Midbrain (tissue), 1 donor: ENCODE measurements around the gene SCG3.
"Not testable (repeated sequence)": the region's sequence is repeated elsewhere in the genome, so short reads cannot be mapped to it uniquely, and the experiment has no call there.

Experiments
- DNase-seq: peaks from one replicate; lab custom pipeline; 2025; lab: John Stamatoyannopoulos, UW

Gene SCG3

DNA sequence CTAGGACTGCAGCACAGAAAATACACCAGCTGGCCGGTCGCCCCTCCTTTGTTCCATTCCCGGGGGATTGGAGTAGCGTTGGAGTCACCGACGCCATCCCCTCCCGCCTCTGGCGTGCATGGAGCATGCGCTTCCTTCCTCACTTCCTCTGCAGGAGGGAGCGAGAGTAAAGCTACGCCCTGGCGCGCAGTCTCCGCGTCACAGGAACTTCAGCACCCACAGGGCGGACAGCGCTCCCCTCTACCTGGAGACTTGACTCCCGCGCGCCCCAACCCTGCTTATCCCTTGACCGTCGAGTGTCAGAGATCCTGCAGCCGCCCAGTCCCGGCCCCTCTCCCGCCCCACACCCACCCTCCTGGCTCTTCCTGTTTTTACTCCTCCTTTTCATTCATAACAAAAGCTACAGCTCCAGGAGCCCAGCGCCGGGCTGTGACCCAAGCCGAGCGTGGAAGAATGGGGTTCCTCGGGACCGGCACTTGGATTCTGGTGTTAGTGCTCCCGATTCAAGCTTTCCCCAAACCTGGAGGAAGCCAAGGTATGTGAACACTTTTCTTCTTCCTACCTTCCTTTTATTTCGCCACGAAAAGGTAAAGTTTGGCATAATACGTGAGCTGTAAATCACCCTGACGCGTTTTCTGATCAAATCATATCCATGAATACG, at the start of gene SCG3:
Gene SCG3, plus strand, starts transcription at position 201 of the 661 bp plus-strand sequence. Its CDS starts 253 bp downstream, at position 454.
- DNase-seq: peak; percentile 86

DNA sequence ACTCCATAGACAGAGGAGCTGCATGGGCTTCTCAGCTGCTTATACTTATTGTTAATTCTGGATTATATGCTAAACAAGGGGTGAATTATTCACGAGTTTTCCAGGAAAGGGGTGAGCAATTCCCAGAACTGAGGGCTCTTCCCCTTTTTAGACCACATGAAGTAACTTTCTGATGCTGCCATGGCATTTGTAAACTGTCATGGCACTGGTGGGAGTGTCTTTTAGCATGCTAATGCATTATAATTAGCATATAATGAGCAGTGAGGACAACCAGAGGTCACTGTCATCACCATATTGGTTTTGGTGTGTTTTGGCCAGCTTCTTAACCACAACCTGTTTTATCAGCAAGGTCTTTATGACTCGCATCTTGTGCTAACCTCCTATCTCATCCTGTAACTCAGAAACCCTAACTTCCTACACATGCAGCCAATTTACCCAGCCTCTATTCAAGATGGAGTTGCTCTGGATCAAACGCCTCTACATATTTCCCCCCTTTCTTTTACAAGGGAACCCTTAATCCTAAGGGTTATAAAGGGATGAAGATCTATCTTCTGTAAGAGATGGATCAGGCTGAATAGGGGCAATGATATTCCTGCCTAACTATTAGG, 46.6 kb upstream of the SCG3 start:
- DNase-seq: no peak

GRCh38 chr15:51641490-51642130, 39.7 kb upstream of the SCG3 start:
- no peak for DNase-seq

DNA sequence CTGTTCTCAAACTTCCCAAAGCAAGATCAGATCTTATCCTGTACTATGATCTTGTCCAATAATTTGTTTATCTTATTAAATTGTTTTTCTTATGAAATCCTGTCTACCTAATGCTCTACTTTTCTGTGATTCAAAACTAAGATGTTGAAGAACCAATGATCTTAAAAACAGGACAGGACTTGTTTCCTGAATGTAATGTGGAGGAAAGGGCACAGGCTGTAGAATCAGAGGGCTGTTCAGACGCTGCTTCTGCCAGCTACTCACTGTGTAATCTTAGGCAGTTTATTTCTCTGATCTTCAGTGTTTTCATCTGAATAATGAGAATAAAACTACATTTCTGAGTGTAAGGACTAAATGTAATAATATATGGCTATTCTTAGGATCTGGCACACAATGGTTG, 38.6 kb upstream of the SCG3 start:
- no peak for DNase-seq

- peak; percentile 46 for DNase-seq
Measured at GRCh38 chr15:51647128-51647562, 34.2 kb upstream of the SCG3 start.

DNA sequence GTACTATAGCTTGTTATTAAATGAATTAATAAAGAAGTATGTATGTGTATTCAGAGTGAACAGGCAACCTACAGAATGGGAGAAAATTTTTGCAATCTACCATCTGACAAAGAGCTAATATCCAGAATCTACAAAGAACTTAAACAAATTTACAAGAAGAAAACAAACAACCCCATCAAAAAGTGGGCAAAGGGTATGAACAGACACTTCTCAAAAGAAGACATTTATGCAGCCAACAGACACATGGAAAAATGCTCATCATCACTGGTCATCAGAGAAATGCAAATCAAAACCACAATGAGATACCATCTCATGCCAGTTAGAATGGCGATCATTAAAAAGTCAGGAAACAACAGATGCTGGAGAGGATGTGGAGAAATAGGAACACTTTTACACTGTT, 33.2 kb upstream of the SCG3 start:
- DNase-seq: not testable (repeated sequence)

GRCh38 chr15:51648643-51649042, 32.7 kb upstream of the SCG3 start:
- not testable (repeated sequence) for DNase-seq

DNA sequence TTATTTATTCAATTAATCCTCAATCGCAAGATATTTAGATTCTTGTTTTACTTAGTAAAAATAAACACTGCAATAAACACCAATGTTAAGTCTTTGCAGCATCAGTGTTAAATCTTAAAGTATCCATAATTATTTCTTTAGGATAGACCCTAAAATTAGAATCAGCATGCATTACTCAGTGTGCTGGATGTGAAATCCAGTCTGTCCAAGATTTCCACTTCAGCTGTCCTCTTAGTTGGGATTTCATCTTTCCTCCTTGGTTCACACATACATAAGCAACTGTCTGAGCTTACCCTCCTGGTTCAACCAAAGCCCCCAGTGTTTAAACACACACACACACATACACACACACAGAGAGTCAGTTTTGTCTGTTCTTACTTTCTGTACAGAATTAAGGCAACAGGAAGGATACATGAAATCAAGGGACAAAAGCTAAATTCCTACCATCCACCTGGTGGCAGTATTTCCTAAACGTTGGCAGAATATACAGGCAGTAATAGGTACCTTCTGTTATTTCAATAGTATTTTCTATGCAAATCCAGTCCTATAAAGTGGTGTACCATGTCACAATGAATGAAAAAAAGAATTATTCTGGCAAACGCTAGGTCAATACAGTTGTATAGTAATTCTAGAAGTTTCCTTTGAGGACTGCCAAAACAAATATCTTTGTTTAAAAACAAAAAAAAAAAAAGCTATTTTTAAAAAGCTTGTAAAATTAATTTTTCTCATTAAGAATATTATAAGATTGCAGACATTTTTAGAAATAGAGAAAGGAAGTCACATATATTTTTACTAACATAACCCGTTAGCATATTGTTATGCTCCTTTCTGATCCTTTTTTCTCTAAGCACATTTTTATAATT, 31.4 kb upstream of the SCG3 start:
- DNase-seq: peak; percentile 86

DNA sequence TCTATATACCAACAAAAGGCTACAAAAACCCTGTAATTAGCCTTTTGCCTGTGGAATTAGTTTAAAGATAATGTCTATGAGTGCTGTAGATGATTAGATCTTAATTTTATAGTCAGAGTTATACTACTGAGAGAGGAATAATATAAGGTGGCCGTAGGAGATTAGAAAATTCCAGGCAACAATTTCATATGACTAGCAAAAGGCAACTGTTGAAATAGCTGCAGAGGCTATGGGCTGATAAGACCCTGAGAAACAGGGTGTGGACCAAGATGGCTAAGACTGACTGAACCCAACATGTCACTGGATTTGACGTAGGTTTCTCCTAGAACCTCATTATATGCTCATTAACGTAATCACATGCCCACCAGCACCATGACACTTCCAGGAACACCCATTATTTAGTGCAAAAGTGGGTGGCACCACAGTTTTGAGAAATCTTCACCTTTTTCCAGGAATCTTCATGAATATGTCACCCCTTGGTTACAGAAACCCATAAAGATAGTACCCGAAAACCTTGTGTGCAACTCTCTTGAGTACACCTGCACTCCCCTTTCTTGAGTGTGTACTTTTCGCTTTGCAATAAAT, 29.1 kb upstream of the SCG3 start:
- no peak for DNase-seq

DNA sequence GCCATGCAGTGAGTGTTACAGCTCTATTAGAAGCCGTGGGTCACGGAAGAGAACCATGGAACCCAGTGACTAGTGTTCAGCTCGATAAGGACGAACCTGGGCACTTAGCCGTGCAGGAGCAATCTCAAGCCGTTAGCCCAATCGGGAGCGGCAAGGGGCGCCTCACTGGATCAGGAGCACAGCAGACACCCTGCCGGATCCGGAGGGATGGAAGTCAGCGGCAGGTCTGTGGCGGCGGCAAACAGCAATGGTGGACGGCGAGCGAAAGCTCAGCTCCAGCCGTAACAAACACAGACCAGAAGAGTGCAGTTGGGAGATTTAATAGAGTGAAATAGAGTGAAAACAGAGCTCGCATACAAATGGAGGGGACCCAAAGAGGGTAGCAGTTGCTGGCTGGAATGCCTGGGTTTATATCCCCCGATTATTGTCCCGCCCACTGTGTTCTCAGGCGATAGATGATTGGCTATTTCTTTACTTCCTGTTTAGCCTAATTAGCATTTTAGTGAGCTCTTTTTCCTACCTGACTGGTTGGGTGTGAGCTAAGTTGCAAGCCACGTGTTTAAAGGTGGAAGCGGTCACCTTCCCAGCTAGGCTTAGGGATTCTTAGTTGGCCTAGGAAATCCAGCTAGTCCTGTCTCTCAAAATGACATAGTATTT, 25.8 kb upstream of the SCG3 start:
- not testable (repeated sequence) for DNase-seq

DNA sequence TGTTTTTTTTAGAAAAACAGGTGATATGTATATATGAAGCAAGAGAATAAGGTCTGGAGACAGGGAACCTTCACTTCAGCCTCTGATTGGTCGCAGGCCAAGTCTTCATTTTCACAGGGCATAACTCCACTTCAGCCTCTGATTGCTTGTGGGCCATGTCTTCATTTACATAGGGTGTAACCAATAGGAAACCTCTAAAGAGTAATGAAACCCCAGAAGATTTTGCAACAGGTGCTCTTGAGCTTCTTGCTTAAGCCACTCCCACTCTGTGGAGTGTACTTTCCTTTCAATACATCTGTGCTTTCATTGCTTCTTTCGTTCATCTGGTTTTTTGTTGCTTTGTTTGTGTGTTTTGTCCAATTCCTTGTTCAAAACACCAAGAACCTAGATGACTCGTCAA, 22.6 kb upstream of the SCG3 start:
- no peak for DNase-seq

DNA sequence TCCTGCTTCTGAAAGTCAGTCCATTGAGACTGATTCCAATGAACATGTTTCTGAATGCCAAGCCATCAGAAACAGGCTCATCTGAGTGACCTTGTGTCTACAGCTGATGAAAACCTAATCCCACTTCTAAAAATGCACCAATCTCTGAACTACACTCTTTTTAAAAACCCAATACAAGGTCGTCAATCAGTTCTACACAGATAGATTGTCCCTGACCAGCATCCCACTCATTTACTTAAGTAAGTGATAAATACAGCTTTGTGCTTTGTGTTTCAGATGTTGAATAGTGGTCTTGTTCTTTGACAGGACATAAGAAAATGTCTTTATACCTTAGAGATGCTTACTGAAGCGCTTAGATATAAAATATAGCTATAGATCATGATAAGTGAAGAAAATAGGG, 20.2 kb upstream of the SCG3 start:
- no peak for DNase-seq

GRCh38 chr15:51667478-51667877, 13.8 kb upstream of the SCG3 start:
- no peak for DNase-seq

DNA sequence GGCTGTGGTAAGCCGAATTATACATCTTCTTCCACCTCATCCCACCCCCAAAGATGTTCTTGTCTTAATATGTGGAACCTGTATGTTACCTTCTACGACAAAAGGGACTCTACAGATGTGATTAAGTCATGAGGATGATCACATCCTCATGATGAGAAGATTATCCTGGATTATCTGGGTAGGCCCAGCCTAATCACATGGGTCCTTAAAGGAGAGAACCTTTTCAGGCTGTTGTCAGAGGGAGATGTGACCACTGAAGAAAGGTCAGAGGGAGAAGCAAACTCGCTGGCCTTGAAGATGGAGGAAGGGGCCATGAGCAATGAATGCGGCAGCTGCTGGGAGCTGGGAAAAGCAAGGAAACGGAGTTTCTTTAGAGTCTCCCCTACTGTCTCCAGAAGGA, 12.9 kb upstream of the SCG3 start:
- DNase-seq: no peak

- no peak for DNase-seq
Measured at GRCh38 chr15:51669381-51669780, 11.9 kb upstream of the SCG3 start.

GRCh38 chr15:51672155-51672687, 9.1 kb upstream of the SCG3 start:
- peak; percentile 2 for DNase-seq

- DNase-seq: no peak
Measured at GRCh38 chr15:51672913-51673857, 8.1 kb upstream of the SCG3 start.

GRCh38 chr15:51675234-51675633, 6.1 kb upstream of the SCG3 start:
- no peak for DNase-seq

GRCh38 chr15:51677021-51677420, 4.3 kb upstream of the SCG3 start:
- no peak for DNase-seq

DNA sequence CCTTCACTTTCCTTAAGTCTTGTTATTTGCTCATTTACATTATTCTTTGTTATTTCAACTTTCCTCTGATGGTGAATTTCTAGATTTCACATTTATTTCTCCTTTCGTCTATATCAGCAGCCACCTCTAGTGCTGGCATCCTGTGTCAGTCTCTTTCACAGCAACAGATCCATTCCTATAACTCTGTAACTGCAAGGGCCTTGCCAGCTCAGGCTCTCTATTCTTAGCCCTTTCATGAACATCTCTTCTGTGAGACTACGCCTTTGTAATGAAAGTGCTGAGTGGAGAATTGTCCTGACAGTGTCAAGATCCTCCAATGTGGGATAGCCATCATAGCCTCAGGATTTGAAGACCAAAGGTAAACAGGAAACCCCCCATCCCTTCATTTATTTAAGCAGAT, 3.9 kb upstream of the SCG3 start:
- DNase-seq: no peak
